Subcutaneous abdominal adipose tissue (tissue), 5 donors: ENCODE measurements around the gene PAX3.

Source experiments
- H3K27ac ChIP-seq: one replicate; pipeline ENCODE4 v1.7.0; 2013; ENCODE audit warnings: low read depth, mild to moderate bottlenecking, inconsistent platforms, low read length, moderate library complexity
- H3K27me3 ChIP-seq, 5 donors: one replicate each; pipeline ENCODE4 v1.7.0; 2013; ENCODE audit warnings: low read length in 5 of 5, inconsistent platforms in 1 of 5; ENCODE audit not compliant: control insufficient read depth in 5 of 5, insufficient read depth in 4 of 5
- H3K36me3 ChIP-seq, 5 donors: one replicate each; pipeline ENCODE4 v1.7.0; 2013; ENCODE audit warnings: low read length in 5 of 5; ENCODE audit not compliant: control insufficient read depth in 5 of 5, insufficient read depth in 5 of 5
- H3K4me1 ChIP-seq, 5 donors: one replicate each; pipeline ENCODE4 v1.7.0; 2013; ENCODE audit warnings: low read length in 5 of 5, mild to moderate bottlenecking in 3 of 5, moderate library complexity in 1 of 5; ENCODE audit not compliant: control insufficient read depth in 5 of 5, insufficient read depth in 5 of 5
- H3K4me3 ChIP-seq, 5 donors: one replicate each; pipeline ENCODE4 v1.7.0; 2013; ENCODE audit warnings: low read length in 5 of 5, low read depth in 1 of 5
- H3K9ac ChIP-seq, 5 donors: one replicate each; pipeline ENCODE4 v1.7.0; 2013; ENCODE audit warnings: low read length in 5 of 5, mild to moderate bottlenecking in 4 of 5, moderate library complexity in 3 of 5
- H3K9me3 ChIP-seq, 5 donors: one replicate each; pipeline ENCODE4 v1.7.0; 2013; ENCODE audit warnings: low read length in 5 of 5; ENCODE audit not compliant: control insufficient read depth in 5 of 5
- donor health status: healthy.
- donor health status: healthy.
- donor health status: healthy.
- donor health status: healthy.
- donor health status: healthy.

The PAX3 gene

GRCh38 chr2:222196159-222196558, 102.6 kb downstream of the PAX3 start:
- H3K27me3 ChIP-seq = no peaks in the 10 kb centered on the region
- H3K36me3 ChIP-seq = no peaks in the 10 kb centered on the region
- H3K9ac ChIP-seq = no peak overlapping the region
- no peaks in the 10 kb centered on the region for H3K9me3 ChIP-seq
- no peak overlapping the region for H3K27ac ChIP-seq
- H3K4me3 ChIP-seq = peak overlapping the region in 2 of 5 donors; percentile 27 to 29
- peaks cover 0 to 48% (median 23%) of the 10 kb centered on the region in 5 donors for H3K4me1 ChIP-seq

- H3K36me3 ChIP-seq = no peaks in the 10 kb centered on the region
- no peak overlapping the region for H3K27ac ChIP-seq
- no peaks in the 10 kb centered on the region for H3K9me3 ChIP-seq
- peaks cover 0 to 54% (median 23%) of the 10 kb centered on the region in 5 donors for H3K4me1 ChIP-seq
- no peaks in the 10 kb centered on the region for H3K27me3 ChIP-seq
- H3K9ac ChIP-seq = no peak overlapping the region
- no peak overlapping the region for H3K4me3 ChIP-seq
These were observed 104.1 kb downstream of the PAX3 start for GRCh38 chr2:222194669-222195068.

- H3K27me3 ChIP-seq = no peaks in the 10 kb centered on the region
- no peak overlapping the region for H3K27ac ChIP-seq
- H3K4me3 ChIP-seq = no peak overlapping the region
- H3K9me3 ChIP-seq = no peaks in the 10 kb centered on the region
- H3K4me1 ChIP-seq = peaks cover 0 to 54% (median 23%) of the 10 kb centered on the region in 5 donors
- no peak overlapping the region for H3K9ac ChIP-seq
- H3K36me3 ChIP-seq = no peaks in the 10 kb centered on the region
These were observed 105.3 kb downstream of the PAX3 start for GRCh38 chr2:222193328-222193983.

GRCh38 chr2:222180619-222181018, 118.2 kb downstream of the PAX3 start:
- Histone ChIP-seq H3K36me3 (no peaks in the 10 kb centered on the region), H3K4me3 (no peak overlapping the region), H3K9me3 (peaks cover 0 to 5% (median 0%) of the 10 kb centered on the region in 5 donors), H3K27ac (no peak overlapping the region), H3K27me3 (peaks cover 0 to 1% (median 0%) of the 10 kb centered on the region in 5 donors), H3K4me1 (no peaks in the 10 kb centered on the region), H3K9ac (no peak overlapping the region)

GRCh38 chr2:222179592-222179991, 119.2 kb downstream of the PAX3 start:
- H3K27me3 ChIP-seq = peaks cover 0 to 3% (median 0%) of the 10 kb centered on the region in 5 donors
- peaks cover 0 to 5% (median 0%) of the 10 kb centered on the region in 5 donors for H3K9me3 ChIP-seq
- H3K4me3 ChIP-seq = no peak overlapping the region
- H3K9ac ChIP-seq = no peak overlapping the region
- H3K27ac ChIP-seq = no peak overlapping the region
- no peaks in the 10 kb centered on the region for H3K4me1 ChIP-seq
- no peaks in the 10 kb centered on the region for H3K36me3 ChIP-seq

- no peak overlapping the region for H3K9ac ChIP-seq
- no peak overlapping the region for H3K27ac ChIP-seq
- H3K4me1 ChIP-seq = no peaks in the 10 kb centered on the region
- no peak overlapping the region for H3K4me3 ChIP-seq
- peaks cover 0 to 7% (median 0%) of the 10 kb centered on the region in 5 donors for H3K27me3 ChIP-seq
- peaks cover 0 to 5% (median 0%) of the 10 kb centered on the region in 5 donors for H3K9me3 ChIP-seq
- no peaks in the 10 kb centered on the region for H3K36me3 ChIP-seq
These were observed 120.3 kb downstream of the PAX3 start for GRCh38 chr2:222178450-222178849.

GRCh38 chr2:222176890-222177289, 121.9 kb downstream of the PAX3 start:
- H3K9ac ChIP-seq = no peak overlapping the region
- no peaks in the 10 kb centered on the region for H3K4me1 ChIP-seq
- no peak overlapping the region for H3K27ac ChIP-seq
- peaks cover 0 to 7% (median 0%) of the 10 kb centered on the region in 5 donors for H3K27me3 ChIP-seq
- peaks cover 0 to 5% (median 0%) of the 10 kb centered on the region in 5 donors for H3K9me3 ChIP-seq
- H3K4me3 ChIP-seq = no peak overlapping the region
- no peaks in the 10 kb centered on the region for H3K36me3 ChIP-seq

GRCh38 chr2:222174450-222174849, 124.3 kb downstream of the PAX3 start:
- H3K4me3 ChIP-seq = no peak overlapping the region
- no peak overlapping the region for H3K9ac ChIP-seq
- H3K27ac ChIP-seq = no peak overlapping the region
- H3K27me3 ChIP-seq = peaks cover 0 to 7% (median 0%) of the 10 kb centered on the region in 5 donors
- H3K4me1 ChIP-seq = no peaks in the 10 kb centered on the region
- no peaks in the 10 kb centered on the region for H3K36me3 ChIP-seq
- no peaks in the 10 kb centered on the region for H3K9me3 ChIP-seq

GRCh38 chr2:222169346-222169745, 129.5 kb downstream of the PAX3 start:
- Histone ChIP-seq H3K36me3 (no peaks in the 10 kb centered on the region), H3K9me3 (no peaks in the 10 kb centered on the region), H3K9ac (no peak overlapping the region), H3K27ac (no peak overlapping the region), H3K4me1 (no peaks in the 10 kb centered on the region), H3K4me3 (no peak overlapping the region), H3K27me3 (peaks cover 0 to 1% (median 0%) of the 10 kb centered on the region in 5 donors)

GRCh38 chr2:222167762-222168161, 131.0 kb downstream of the PAX3 start:
- no peaks in the 10 kb centered on the region for H3K27me3 ChIP-seq
- no peak overlapping the region for H3K27ac ChIP-seq
- no peak overlapping the region for H3K9ac ChIP-seq
- no peaks in the 10 kb centered on the region for H3K9me3 ChIP-seq
- H3K4me1 ChIP-seq = peaks cover 0 to 4% (median 0%) of the 10 kb centered on the region in 5 donors
- no peaks in the 10 kb centered on the region for H3K36me3 ChIP-seq
- no peak overlapping the region for H3K4me3 ChIP-seq
